ENCODE measurements around the gene ARPIN. TPM values are rescaled to one million over a fixed set of nuclear protein-coding genes. Genes with fewer than 3 reads are reported as not detected.

Gene ARPIN
- total and polyA plus RNA-seq, 10 of the 15 experiments (the other 5 are each of a cell fraction or from before 2014, with no cell fraction given), result 0.02 to 0.04 TPM; not detected in 8

Small RNA genes within 50 kb of the gene (microRNA-seq; reads per million reads assigned to microRNA genes)
- gene MIR5009, result 0.75 reads per million
- 0.56 reads per million for gene MIR5094

Small RNA genes within 50 kb of the gene (small RNA-seq; reads per million reads assigned to genes)
- gene MIR5009 (0.12 reads per million), gene MIR5094 (2.0 reads per million, percentile 61 among the genes with 10 or more reads in this experiment), gene RNU6-1111P (not detected), gene RNU7-111P (not detected)

Other genes with a start within 250 kb of the ARPIN start
Only the 7 nearest of the 9 such genes appear.
- not detected in 2 replicates for gene WDR93, start 222.1 kb downstream of the ARPIN start, total RNA-seq (2014; rRNA removed)
- gene WDR93, start 222.1 kb downstream of the ARPIN start, total RNA-seq (2014; rRNA removed; fragmentation: Illumina TruSeq; extraction: Trizol), result not detected in 2 replicates
- not detected in 2 replicates for gene WDR93, start 222.1 kb downstream of the ARPIN start, total RNA-seq (2021)
- not detected in 2 replicates for gene WDR93, start 222.1 kb downstream of the ARPIN start, polyA plus RNA-seq (2011; rRNA removed)
- not detected in 2 replicates for gene WDR93, start 222.1 kb downstream of the ARPIN start, polyA plus RNA-seq (2014; fragmentation: Illumina TruSeq; extraction: Trizol)
- gene WDR93, start 222.1 kb downstream of the ARPIN start, polyA plus RNA-seq (2014; fragmentation: Nextera tagmentation; extraction: Ambion mirVana), result not detected
- not detected in 2 replicates for gene WDR93, start 222.1 kb downstream of the ARPIN start, polyA plus RNA-seq (2014; rRNA removed)
- gene WDR93, start 222.1 kb downstream of the ARPIN start, polyA plus RNA-seq (2016; fragmentation: Nextera tagmentation; extraction: Ambion mirVana), result not detected
- 0.73 and 0.82 TPM in 2 replicates for gene MESP1, start 161.7 kb downstream of the ARPIN start, total RNA-seq (2014; rRNA removed)
- gene MESP1, start 161.7 kb downstream of the ARPIN start, total RNA-seq (2014; rRNA removed; fragmentation: Illumina TruSeq; extraction: Trizol), result 0.04 and 0.14 TPM in 2 replicates
- 0.27 and 1.1 TPM in 2 replicates for gene MESP1, start 161.7 kb downstream of the ARPIN start, total RNA-seq (2021)
- 0.24 and 0.45 TPM in 2 replicates for gene MESP1, start 161.7 kb downstream of the ARPIN start, polyA plus RNA-seq (2011; rRNA removed)
- gene MESP1, start 161.7 kb downstream of the ARPIN start, polyA plus RNA-seq (2014; fragmentation: Illumina TruSeq; extraction: Trizol), result 0.09 TPM in 1 of 2 replicates, not detected in the other
- not detected for gene MESP1, start 161.7 kb downstream of the ARPIN start, polyA plus RNA-seq (2014; fragmentation: Nextera tagmentation; extraction: Ambion mirVana)
- 0.19 and 0.20 TPM in 2 replicates for gene MESP1, start 161.7 kb downstream of the ARPIN start, polyA plus RNA-seq (2014; rRNA removed)
- under 1 TPM; 0.70 to 1.00 TPM for gene MESP1, start 161.7 kb downstream of the ARPIN start, polyA plus RNA-seq (2016; fragmentation: Nextera tagmentation; extraction: Ambion mirVana)
- not detected in 2 replicates for gene MESP2, start 136.6 kb downstream of the ARPIN start, total RNA-seq (2014; rRNA removed)
- not detected in 2 replicates for gene MESP2, start 136.6 kb downstream of the ARPIN start, total RNA-seq (2014; rRNA removed; fragmentation: Illumina TruSeq; extraction: Trizol)
- gene MESP2, start 136.6 kb downstream of the ARPIN start, total RNA-seq (2021), result not detected in 2 replicates
- not detected in 2 replicates for gene MESP2, start 136.6 kb downstream of the ARPIN start, polyA plus RNA-seq (2011; rRNA removed)
- not detected in 2 replicates for gene MESP2, start 136.6 kb downstream of the ARPIN start, polyA plus RNA-seq (2014; fragmentation: Illumina TruSeq; extraction: Trizol)
- gene MESP2, start 136.6 kb downstream of the ARPIN start, polyA plus RNA-seq (2014; fragmentation: Nextera tagmentation; extraction: Ambion mirVana), result not detected
- 0.04 TPM in 1 of 2 replicates, not detected in the other for gene MESP2, start 136.6 kb downstream of the ARPIN start, polyA plus RNA-seq (2014; rRNA removed)
- gene MESP2, start 136.6 kb downstream of the ARPIN start, polyA plus RNA-seq (2016; fragmentation: Nextera tagmentation; extraction: Ambion mirVana), result not detected
- gene ANPEP, start 98.1 kb downstream of the ARPIN start, total RNA-seq (2014; rRNA removed), result not detected in 2 replicates
- not detected in 2 replicates for gene ANPEP, start 98.1 kb downstream of the ARPIN start, total RNA-seq (2014; rRNA removed; fragmentation: Illumina TruSeq; extraction: Trizol)
- gene ANPEP, start 98.1 kb downstream of the ARPIN start, total RNA-seq (2021), result 0.58 and 0.87 TPM in 2 replicates
- not detected in 2 replicates for gene ANPEP, start 98.1 kb downstream of the ARPIN start, polyA plus RNA-seq (2011; rRNA removed)
- 0.05 and 0.18 TPM in 2 replicates for gene ANPEP, start 98.1 kb downstream of the ARPIN start, polyA plus RNA-seq (2014; fragmentation: Illumina TruSeq; extraction: Trizol)
- not detected for gene ANPEP, start 98.1 kb downstream of the ARPIN start, polyA plus RNA-seq (2014; fragmentation: Nextera tagmentation; extraction: Ambion mirVana)
- gene ANPEP, start 98.1 kb downstream of the ARPIN start, polyA plus RNA-seq (2014; rRNA removed), result not detected in 2 replicates
- under 1 TPM; 0.19 to 0.24 TPM for gene ANPEP, start 98.1 kb downstream of the ARPIN start, polyA plus RNA-seq (2016; fragmentation: Nextera tagmentation; extraction: Ambion mirVana)
- 23.4 and 27.1 TPM in 2 replicates for gene AP3S2, start 19.0 kb downstream of the ARPIN start, total RNA-seq (2014; rRNA removed)
- gene AP3S2, start 19.0 kb downstream of the ARPIN start, total RNA-seq (2014; rRNA removed; fragmentation: Illumina TruSeq; extraction: Trizol), result 42.2 and 43.6 TPM in 2 replicates
- gene AP3S2, start 19.0 kb downstream of the ARPIN start, total RNA-seq (2021), result 22.3 and 24.7 TPM in 2 replicates
- gene AP3S2, start 19.0 kb downstream of the ARPIN start, polyA plus RNA-seq (2011; rRNA removed), result 25.8 and 49.0 TPM in 2 replicates
- 28.3 and 28.8 TPM in 2 replicates for gene AP3S2, start 19.0 kb downstream of the ARPIN start, polyA plus RNA-seq (2014; fragmentation: Illumina TruSeq; extraction: Trizol)
- 10 to 100 TPM; 10.0 to 13.1 TPM for gene AP3S2, start 19.0 kb downstream of the ARPIN start, polyA plus RNA-seq (2014; fragmentation: Nextera tagmentation; extraction: Ambion mirVana)
- 18.3 and 33.7 TPM in 2 replicates for gene AP3S2, start 19.0 kb downstream of the ARPIN start, polyA plus RNA-seq (2014; rRNA removed)
- gene AP3S2, start 19.0 kb downstream of the ARPIN start, polyA plus RNA-seq (2016; fragmentation: Nextera tagmentation; extraction: Ambion mirVana), result 10 to 100 TPM; 21.6 to 26.1 TPM
- gene ZNF710, start 88.4 kb upstream of the ARPIN start, total RNA-seq (2014; rRNA removed), result 17.3 and 23.0 TPM in 2 replicates
- gene ZNF710, start 88.4 kb upstream of the ARPIN start, total RNA-seq (2014; rRNA removed; fragmentation: Illumina TruSeq; extraction: Trizol), result 11.3 and 13.7 TPM in 2 replicates
- gene ZNF710, start 88.4 kb upstream of the ARPIN start, total RNA-seq (2021), result 31.5 and 43.5 TPM in 2 replicates
- gene ZNF710, start 88.4 kb upstream of the ARPIN start, polyA plus RNA-seq (2011; rRNA removed), result 4.0 and 6.6 TPM in 2 replicates
- gene ZNF710, start 88.4 kb upstream of the ARPIN start, polyA plus RNA-seq (2014; fragmentation: Illumina TruSeq; extraction: Trizol), result 3.6 and 13.1 TPM in 2 replicates
- gene ZNF710, start 88.4 kb upstream of the ARPIN start, polyA plus RNA-seq (2014; fragmentation: Nextera tagmentation; extraction: Ambion mirVana), result 1 to 10 TPM; 1.4 to 4.5 TPM
- gene ZNF710, start 88.4 kb upstream of the ARPIN start, polyA plus RNA-seq (2014; rRNA removed), result 13.5 and 16.7 TPM in 2 replicates
- 1 to 10 TPM; 4.1 to 5.1 TPM for gene ZNF710, start 88.4 kb upstream of the ARPIN start, polyA plus RNA-seq (2016; fragmentation: Nextera tagmentation; extraction: Ambion mirVana)
- 272 and 292 TPM in 2 replicates for gene IDH2, start 189.5 kb upstream of the ARPIN start, total RNA-seq (2014; rRNA removed)
- 164 and 165 TPM in 2 replicates for gene IDH2, start 189.5 kb upstream of the ARPIN start, total RNA-seq (2014; rRNA removed; fragmentation: Illumina TruSeq; extraction: Trizol)
- gene IDH2, start 189.5 kb upstream of the ARPIN start, total RNA-seq (2021), result 271 and 294 TPM in 2 replicates
- gene IDH2, start 189.5 kb upstream of the ARPIN start, polyA plus RNA-seq (2011; rRNA removed), result 130 and 247 TPM in 2 replicates
- 143 and 238 TPM in 2 replicates for gene IDH2, start 189.5 kb upstream of the ARPIN start, polyA plus RNA-seq (2014; fragmentation: Illumina TruSeq; extraction: Trizol)
- gene IDH2, start 189.5 kb upstream of the ARPIN start, polyA plus RNA-seq (2014; fragmentation: Nextera tagmentation; extraction: Ambion mirVana), result 10 to 100 TPM in 1 of 2 experiments, 1 to 10 TPM in 1; 2.3 to 15.4 TPM
- 225 and 254 TPM in 2 replicates for gene IDH2, start 189.5 kb upstream of the ARPIN start, polyA plus RNA-seq (2014; rRNA removed)
- 100 to 1,000 TPM; 318 to 358 TPM for gene IDH2, start 189.5 kb upstream of the ARPIN start, polyA plus RNA-seq (2016; fragmentation: Nextera tagmentation; extraction: Ambion mirVana)